NCI-H460 (cell line): ENCODE results near the gene HSD17B2. TPM values are rescaled to one million over a fixed set of nuclear protein-coding genes. Genes with fewer than 3 reads are reported as not detected.
"Not testable (repeated sequence)": the region's sequence is repeated elsewhere in the genome, so short reads cannot be mapped to it uniquely, and the experiment has no call there.

Experiments used
- DNase-seq: peaks from one replicate; pipeline ENCODE4 v3.0.0-alpha.2; 2016; ENCODE audit warnings: low read depth; ENCODE audit errors: extremely low read depth
- total RNA-seq: library from RNA; depleted of rRNA; stranded (reverse); fragments of >200 nt; shearing (Covaris generic); gene quantifications from 2 replicates; pipeline ENCODE4 v1.2.3, GENCODE V29; 2014

HSD17B2 gene
- total RNA-seq, 1 experiment from 2014 or later, result not detected

DNA sequence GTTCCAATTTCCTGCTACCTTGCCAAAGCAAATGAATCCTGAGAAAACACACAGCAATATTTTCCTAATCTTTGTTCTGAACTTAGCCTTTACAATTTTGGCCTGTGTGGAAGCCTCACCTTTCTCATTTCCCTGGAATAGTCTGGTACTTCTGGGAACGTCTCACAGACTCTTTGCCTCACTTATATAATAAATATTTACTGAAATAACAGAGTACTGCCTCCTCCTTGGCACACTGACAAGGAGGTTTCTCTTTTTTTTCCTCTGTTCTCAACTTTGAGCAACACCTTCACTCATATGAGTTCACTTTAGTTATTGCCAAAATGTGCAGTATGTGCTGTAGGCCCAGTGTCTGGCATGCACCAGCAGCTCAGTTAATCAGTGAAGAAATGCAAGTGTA lies 37.3 kb downstream of the HSD17B2 start:
- no peak for DNase-seq

DNA sequence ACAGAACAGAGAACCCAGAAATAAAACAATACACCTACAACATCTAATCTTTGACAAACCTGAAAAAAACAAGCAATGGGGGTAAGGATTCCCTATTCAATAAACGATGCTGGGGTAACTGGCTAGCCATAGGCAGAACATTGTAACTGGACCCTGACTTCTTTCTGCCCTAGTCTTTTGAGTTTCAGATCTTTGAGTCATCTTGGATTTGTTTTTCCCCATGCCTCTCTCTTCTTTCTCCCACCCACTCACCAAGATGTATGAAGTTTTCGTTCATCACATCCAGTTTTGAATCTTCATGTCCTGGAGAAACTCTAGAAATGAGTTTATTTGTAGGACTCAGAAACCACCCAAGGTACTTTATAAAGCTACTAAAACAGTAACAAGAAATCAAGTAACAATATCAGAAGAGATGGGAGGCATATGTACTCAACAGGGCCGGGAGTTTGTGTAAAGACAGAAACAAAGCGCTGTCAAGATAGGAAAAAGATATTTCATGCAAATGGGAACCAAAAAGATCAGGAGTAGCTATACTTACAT lies 39.0 kb downstream of the HSD17B2 start:
- DNase-seq, result no peak

DNA sequence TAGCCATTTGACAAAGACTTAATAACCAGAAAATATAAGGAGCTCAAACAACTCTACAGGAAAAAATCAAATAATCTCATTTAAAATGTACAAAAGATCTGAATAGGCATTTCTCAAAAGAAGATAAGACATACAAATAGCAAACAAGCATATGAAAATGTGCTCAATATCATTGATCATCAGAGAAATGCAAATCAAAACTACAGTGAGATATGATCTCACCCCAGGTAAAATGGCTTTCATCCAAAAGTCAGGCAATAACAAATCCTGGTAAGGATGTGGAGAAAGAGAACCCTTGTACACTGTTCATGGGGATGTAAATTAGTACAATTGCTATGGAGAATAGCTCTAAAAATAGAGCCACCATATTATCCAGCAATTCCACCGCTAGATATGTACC lies 43.1 kb downstream of the HSD17B2 start:
- DNase-seq, result no peak

GRCh38 chr16:82079892-82080291 lies 44.8 kb downstream of the HSD17B2 start:
- DNase-seq, result no peak

DNA sequence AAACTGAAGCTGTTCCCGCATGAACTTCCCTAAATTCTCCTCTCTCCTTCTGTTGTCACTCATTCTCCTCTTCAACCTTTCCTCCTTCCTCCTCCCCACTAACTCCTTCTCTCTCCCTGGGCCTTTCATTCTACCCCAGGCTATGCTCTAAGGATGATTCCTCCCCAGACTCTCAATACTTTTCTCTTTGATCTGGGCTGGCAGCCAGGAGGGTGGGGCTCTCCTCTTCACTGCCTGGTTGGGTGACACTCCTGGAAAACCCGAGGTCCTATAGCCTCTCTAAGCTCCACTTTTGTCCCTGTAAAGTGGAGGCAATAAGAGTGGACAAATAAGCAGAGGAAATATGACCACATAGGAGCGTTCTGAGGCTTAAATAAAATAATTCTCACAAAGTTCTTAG lies 46.2 kb downstream of the HSD17B2 start:
- DNase-seq, result no peak

DNA sequence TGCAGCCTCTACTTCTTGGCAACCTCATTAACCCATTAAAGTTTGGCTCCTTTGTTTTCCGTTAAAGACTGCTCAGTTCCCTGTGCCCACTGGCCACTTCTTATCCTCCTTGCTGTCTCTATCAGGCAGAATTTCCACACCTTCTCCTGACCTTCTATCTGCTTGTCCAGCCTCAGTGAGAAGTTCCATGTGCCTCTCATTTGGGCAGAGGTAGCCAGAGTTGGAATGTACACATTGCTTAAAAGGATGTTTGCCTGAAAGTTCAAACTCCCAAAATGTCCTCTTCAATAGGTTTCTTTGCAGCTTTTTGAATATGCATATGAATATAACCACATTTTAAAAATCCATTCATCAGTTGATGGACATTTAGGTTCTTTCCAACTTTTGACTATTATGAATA lies 47.0 kb downstream of the HSD17B2 start:
- no peak for DNase-seq

DNA sequence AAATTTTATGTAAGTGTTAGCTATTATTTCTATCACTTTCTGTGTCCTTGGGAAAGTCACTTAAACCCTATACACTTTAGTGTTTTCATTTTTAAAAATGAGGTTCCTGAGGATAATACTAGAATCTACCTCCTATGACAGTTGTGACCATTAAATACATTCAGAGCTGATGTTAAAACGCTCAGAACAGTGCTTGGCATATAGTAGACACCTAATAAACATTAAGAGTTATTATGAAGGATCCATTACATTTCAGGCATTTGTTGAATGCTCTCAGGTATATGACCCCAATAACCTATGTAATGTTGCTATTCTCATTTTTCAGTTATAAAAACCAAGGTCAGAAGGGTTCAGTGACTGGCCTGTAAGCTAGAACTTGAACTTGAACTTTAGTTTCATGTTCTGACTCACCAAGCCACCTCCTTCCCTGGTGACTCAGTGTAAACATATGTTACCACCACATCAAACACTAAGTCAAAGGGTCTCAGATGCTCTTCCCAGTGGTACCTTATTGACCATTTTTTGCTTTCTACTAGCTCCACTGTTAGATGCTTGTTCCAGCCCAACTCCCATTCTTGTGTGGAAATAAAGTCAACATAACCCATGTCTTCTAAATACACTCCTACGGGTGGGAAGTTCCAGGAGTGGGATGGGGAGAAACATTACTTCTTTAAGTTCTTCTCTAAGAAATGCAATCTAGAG lies 47.6 kb downstream of the HSD17B2 start:
- DNase-seq, result no peak

DNA sequence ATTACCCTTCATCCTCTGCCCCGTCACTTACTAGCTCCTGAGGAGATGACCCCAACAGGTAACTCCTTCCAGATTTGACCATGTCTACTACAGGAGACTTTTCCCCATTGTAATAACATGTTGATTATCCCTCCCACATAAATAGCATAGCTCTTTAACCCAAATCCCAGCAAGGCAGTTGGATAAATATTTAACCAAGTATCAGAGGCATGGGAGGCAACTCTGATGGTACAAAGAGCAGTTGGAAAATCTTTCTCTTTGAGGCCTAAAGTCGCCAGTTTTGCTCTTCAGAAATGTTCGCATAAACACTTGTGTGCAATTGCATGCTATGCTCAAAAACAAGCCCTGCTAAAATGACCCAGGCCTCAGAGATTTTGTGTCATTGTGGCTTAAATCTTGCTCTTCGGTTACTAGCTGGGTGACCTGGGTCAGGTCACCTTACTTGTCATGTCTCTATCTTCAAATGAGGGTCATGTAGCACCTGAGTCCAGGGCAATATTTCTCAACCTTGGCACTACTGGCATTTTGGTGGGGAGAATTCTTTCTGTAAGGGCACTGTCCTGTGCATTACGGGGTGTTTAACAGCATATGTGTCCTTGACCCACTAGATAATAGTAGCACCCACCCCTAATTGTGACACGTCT lies 48.8 kb downstream of the HSD17B2 start:
- no peak for DNase-seq

DNA sequence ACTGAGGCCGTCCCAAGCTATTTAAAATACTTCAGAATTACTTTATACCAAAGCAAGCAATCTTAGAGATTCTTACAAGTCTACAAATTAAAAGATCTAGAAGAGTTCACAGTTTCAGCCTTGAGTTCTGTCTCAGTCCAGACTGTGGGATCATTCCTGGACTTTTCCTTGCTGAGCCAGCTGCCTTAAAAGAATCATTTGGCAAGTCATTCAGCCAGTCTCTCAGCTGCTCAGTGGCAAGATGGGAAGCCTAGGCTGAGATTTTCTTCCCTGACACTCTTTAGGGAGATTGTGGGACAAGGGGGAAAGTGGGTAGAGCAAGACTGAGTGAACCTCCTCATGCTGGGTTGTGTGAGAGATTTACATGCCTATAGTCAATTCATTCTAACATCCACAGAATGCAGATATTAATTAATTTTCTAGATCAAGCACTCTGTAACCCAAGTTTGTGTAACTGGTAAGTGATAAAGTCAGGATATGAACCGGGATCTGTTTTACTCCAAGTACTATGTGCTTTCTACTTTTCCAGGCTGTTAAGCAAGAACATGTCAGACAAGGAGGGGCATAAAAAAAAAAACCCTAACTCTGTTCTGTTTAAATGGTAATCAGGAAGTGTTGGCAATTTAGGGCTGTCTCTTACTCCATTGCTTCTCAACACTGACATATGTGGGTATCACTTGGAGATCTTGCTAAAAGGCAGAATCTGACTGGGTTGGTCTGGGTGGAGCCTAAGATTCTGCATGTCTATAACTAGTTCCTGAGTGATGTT lies 50.1 kb downstream of the HSD17B2 start:
- DNase-seq, result no peak

DNA sequence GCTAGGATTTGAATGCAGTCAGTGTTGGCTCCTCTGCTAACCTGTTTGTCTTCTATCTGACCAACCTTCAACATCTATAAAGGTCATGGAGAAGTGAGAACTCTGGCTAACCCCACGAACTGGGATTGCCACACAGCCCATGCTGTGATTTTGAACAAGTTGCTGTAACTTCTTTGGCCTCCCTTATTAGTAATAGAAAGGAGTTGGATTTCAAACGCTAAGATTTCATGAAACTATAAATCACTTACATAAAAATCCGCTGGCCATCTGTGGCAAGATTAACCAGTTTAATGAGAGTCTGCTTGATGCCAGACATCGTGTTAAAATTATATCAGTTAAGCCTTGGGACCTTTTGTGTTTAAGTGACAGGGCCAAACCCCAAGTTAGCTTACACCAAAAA lies 53.4 kb downstream of the HSD17B2 start:
- no peak for DNase-seq

GRCh38 chr16:82091241-82091640 lies 56.2 kb downstream of the HSD17B2 start:
- no peak for DNase-seq

- DNase-seq, result no peak
Observed at GRCh38 chr16:82092711-82093110, 57.7 kb downstream of the HSD17B2 start.

GRCh38 chr16:82093666-82094300 lies 58.7 kb downstream of the HSD17B2 start:
- DNase-seq, result no peak

GRCh38 chr16:82094942-82095540 lies 60.0 kb downstream of the HSD17B2 start:
- DNase-seq, result no peak

- no peak for DNase-seq
Observed at GRCh38 chr16:82096641-82097040, 61.6 kb downstream of the HSD17B2 start.

GRCh38 chr16:82105107-82105506 lies 70.1 kb downstream of the HSD17B2 start:
- DNase-seq, result no peak

- DNase-seq, result no peak
Observed at GRCh38 chr16:82108100-82108499, 73.0 kb downstream of the HSD17B2 start.

DNA sequence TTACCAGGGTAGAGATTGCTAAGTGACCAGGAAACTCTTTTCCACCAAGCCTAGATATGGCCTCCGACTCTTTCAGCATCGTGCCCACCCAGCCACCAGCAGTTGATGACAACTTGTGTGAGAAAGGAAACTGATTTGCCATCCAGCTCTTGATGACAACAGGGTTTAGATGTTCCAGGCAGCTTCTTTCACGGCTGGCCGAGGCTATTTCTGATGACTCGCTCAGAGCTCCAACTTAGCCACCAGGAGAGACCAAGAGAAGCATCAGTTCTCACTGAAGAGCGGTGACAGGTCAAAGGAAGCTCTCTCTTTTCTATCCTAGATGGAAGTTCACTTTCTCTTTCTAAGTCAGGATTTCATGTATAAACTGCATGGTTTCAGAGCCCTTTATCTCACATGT lies 73.7 kb downstream of the HSD17B2 start:
- DNase-seq, result no peak

GRCh38 chr16:82109266-82109665 lies 74.2 kb downstream of the HSD17B2 start:
- not testable (repeated sequence) for DNase-seq

- DNase-seq, result no peak
Observed at GRCh38 chr16:82111944-82112343, 76.9 kb downstream of the HSD17B2 start.

GRCh38 chr16:82113741-82114140 lies 78.7 kb downstream of the HSD17B2 start:
- DNase-seq, result no peak
